Measurements from ENCODE around the gene ITIH1.
"Not testable (repeated sequence)": the region's sequence is repeated elsewhere in the genome, so short reads cannot be mapped to it uniquely, and the experiment has no call there.

ITIH1 gene

DNA sequence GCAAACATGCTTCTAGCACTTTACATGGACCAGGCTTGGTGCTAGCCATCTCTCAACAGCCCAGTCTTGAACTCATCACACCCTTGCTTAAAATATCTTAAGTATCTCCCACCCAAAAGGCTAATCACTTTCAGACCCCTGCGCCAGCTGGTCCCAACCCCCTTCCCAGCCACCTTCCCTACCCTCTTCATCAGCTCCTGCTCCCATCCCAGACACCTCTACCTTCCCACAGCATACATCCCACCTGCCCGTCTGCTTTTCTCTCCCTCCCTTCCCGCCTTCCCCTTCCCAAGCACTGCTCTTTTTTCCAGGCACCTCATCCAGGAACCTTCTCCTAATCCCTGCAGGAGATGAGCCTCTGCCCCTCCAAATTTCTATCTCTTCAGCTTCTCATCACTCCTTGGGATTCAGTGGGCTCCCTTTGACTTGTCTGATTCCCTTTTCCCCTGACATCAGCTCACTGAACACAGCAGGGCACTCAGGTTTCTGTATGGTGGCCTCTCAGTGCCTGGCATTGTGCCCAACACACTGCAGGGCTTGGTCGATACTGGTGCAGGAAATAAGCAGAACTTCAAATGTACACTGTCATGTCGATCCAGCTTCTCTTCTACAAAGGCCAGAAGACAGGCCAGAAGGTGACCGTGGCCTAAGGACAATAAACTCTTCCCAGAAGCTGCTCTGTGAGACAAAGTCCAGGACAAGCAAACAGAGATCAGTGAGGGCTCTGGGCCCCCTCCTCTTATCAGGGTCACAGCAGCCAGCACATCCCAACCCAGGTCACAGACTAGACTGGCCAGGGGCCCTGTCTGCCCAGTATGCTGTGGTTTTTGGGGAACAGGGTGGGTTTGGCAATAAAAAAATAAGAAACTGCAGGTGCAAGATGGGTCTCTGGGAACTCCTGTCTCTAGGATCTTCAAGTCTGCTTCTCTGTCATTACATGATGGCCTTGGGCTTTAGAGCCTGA lies 2.2 kb upstream of the ITIH1 start:
- no peak for DNase-seq

DNA sequence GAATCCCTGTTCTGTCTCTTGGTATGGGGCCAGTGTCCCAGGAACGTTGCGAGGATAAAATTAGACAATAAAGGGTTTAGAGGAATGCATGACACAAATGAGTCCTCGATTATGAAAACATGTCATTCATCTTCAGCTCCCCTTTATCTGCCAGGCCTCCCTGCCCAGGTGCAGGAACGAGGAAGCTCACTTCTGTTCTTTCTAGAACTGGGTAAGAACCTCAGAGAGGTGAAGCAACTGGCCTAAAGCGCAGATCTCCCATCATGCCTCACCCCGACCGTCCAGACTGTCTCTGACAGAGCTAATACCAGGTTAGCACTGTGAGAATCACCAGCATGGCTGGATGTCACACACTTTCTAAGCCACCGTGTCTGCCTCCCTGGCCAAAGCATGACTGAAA lies 1.5 kb upstream of the ITIH1 start:
- DNase-seq = no peak

DNA sequence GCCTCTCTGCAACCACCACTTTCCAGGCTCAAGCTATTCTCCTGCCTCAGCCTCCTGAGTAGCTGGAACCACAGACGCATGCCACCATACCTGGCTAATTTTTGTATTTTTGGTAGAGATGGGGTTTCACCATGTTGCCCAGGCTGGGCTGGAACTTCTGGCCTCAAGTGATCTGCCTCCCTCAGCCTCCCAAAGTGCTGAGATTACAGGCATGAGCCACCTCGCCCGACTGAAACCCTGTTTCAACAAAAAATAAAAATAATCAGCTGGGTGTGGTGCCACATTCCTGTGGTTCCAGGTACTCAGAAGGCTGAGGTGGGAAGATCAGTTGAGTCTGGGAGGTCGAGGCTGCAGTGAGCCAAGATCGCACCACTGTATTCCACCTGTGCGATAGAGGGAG lies 913 bp upstream of the ITIH1 start:
- DNase-seq = not testable (repeated sequence)

DNA sequence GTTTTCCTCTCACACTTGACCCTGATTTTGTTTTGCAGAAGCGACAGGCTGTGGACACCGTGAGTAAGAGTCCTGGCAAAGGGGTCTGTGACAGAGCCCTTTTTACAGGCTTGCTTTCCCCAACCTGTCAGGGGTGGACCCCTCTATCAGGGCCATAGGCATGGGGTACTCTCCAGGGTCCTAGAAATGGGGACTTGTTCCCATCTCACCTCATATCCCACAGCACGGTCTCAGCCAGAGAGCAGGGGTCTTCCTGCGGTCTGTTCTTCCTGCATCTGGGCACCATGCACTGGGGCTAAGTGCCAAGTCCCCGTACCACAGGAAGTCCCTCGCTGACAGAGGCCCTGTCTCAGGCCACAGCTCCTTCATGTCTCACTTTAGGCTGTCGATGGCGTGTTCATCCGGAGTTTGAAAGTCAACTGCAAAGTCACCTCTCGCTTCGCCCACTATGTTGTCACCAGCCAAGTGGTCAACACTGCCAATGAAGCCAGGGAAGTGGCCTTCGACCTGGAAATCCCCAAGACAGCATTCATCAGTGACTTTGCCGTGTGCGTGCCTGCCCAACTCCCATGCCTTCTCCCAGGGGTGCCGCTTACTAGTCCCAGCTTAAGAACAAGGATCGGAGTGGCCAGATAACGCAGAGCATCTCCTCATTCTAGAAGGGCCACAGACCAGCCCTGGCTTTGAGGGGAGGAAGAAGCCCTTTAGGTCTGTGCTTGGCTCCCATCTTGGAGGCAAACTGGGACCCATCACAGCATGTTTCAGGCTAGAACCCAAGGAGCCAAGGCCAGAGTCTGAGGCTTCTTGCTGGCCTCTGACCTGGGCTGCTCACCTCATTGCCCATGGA lies 783 bp downstream of the ITIH1 start:
- DNase-seq = no peak

DNA sequence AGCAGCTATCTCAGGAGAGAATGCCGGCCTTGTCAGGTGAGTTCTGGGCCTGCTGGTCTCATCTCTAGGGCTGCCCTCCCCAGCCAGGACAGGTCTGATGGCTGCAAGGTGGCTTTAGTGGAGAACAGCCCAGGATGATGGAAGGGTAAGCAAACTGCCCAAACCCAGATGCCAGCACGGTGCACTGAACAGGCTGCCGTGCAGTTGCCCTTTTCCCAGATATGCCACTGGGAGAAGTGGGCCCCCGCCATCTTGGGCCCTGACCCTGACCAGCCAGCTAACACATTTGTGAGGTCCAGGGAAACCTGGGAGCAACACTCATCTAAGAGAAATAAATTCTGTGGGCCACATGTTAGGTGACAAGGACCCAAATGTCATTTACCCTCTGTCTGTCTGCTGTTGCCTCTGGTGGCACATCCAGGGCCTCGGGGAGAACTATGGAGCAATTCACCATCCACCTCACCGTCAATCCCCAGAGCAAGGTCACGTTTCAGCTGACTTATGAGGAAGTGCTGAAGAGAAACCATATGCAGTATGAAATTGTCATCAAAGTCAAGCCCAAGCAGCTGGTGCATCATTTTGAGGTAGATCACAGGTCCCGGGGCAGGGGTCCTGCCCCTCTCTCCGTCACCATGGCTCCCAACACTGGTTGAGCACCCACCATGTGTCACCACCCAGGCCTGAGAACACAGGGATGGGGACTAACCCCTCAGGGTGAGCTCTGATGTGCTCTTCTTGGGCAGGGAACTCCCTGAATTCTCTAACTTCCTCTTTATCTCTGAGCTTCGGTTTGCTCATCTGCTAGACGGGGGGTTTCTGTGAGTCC lies 1.8 kb downstream of the ITIH1 start:
- no peak for DNase-seq

DNA sequence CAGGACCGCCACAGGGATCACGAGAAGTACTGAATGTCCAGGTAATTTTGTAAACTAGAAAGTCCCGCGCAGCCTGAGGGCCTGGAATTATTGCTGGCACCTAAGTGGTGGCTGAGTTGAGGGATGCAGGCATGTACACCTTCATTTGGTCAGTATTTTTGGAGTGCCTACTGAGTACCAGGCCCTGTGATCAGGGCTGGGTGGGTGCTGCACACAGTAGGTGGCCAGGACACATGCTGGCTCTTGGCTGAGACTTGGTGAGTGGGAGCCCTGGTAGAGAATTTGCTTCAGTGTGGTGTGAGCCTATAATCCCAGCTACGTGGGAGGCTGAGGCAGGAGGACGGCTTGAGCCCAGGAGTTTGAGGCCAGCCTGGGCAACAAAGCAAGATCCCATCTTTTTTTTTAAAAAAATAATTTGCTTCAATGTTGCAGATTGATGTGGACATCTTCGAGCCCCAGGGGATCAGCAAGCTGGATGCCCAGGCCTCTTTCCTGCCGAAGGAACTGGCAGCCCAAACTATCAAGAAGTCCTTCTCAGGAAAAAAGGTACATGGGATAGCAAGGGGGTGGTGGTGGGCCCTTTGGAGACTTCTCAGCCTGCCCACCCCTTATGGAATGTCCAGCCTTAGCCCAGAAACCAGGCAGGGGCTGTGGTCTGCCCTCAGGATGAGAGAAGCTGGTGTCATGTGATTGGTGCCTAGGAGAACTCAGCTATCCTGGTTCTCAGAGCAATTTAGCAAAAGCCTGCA lies 2.6 kb downstream of the ITIH1 start:
- no peak for DNase-seq

DNA sequence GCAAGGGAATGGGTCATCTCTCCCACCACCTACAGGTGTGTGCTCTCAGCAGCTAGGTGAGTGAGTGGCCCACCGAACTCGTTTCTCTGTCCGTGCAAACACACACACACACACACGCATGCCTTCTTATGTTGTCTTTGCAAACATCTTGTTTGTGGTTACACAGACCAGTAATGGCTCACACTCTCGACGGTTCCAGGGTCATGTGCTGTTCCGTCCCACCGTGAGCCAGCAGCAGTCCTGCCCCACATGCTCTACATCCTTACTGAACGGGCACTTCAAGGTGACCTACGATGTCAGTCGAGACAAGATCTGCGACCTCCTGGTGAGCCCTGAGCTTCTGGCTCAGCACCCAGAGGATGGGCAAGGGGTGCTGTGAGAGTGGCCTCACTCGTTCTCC lies 4.3 kb downstream of the ITIH1 start:
- DNase-seq = no peak

DNA sequence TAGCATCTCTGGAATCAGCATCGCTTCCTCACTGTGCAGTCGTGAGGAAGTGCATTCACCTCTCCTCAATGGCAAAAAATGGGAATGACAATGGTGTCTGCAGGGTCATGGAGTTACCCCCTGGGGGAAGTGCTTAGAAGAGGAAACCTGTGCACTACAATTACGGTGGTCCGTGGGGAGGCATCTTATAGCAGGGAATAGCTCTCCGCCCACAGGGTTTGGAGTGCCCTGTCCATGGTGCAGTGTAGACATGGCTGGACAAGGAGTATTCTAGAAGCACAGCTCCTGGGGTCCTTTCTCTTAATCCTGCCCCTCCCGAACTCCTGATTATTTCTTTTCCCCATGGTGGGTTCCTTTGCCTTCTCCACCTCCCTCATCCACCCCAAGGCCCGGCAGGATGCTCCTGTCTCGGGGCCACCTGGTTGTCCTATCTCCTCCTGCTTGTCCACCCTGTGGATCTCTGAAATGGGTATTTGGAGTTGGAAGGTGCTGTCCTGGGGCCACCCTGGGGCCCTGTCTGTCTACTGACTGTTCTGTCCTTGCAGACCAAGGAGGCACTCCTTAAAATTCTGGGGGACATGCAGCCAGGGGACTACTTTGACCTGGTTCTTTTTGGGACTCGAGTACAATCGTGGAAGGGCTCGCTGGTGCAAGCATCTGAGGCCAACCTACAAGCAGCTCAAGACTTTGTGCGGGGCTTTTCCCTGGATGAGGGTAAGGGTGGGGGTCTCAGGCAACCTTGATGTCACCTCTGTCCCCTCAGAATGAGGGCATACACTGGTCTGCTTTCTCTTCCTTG lies 5.2 kb downstream of the ITIH1 start:
- DNase-seq = no peak

DNA sequence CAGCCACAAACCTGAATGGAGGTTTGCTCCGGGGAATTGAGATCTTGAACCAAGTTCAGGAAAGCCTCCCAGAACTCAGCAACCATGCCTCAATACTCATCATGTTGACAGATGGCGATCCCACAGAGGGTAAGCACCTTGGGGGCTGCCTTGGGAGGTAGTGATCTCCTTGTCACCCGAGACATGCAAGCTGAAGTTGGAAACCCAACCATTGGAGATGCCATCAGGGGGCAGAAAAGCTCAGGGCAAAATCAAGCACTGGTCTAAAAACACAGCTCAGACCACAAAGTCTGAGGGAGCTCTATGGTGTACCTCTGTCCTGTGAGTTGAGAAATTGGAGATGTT lies 5.8 kb downstream of the ITIH1 start:
- DNase-seq = no peak

DNA sequence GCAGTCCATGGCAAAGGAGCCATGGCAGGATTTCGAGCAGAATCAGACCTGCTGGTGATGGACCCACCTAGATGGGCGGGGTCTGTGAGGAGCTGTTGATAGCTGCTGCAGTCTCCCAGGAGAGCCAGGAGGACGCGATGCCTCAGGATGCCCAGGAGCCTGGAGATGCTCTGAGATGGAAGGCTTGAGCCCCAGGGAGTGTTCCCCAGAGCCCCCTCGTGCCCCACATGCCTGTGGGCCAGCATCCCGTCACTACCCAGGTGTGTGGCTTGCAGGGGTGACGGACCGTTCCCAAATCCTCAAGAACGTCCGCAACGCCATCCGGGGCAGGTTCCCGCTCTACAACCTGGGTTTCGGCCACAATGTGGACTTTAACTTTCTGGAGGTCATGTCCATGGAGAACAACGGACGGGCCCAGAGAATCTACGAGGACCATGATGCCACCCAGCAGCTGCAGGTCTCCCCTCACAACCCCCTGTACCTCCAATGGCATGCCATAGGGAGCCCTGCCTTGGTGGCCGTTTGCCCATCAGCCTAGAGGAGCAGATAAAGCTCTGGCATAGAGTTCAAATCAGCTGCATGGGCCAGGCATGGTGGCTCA lies 6.7 kb downstream of the ITIH1 start:
- no peak for DNase-seq

DNA sequence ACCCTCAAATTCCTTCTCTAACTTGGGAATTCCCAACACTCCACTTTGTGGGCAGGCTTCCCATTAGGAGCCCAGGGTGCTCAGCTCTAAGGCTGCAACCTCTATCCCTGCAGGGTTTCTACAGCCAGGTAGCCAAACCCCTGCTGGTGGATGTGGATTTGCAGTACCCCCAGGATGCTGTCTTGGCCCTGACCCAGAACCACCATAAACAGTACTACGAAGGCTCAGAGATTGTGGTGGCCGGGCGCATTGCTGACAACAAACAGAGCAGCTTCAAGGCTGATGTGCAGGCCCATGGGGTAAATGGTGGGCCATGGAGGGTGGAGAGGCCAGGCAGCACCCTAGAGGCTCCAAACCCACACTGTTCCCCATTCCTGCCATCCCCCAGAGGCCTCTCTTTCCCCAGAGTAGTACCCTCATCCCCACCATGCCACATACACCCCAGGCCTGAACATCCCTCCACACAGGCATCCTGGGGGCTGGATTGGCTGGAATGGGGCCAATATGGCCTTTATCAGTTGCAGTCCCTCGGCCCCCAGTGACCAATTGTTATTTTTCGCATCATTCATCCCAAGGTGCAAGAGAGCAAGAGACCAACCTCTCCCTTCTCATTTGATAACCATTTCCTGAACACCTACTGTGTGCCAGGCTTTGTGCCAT lies 7.7 kb downstream of the ITIH1 start:
- no peak for DNase-seq

DNA sequence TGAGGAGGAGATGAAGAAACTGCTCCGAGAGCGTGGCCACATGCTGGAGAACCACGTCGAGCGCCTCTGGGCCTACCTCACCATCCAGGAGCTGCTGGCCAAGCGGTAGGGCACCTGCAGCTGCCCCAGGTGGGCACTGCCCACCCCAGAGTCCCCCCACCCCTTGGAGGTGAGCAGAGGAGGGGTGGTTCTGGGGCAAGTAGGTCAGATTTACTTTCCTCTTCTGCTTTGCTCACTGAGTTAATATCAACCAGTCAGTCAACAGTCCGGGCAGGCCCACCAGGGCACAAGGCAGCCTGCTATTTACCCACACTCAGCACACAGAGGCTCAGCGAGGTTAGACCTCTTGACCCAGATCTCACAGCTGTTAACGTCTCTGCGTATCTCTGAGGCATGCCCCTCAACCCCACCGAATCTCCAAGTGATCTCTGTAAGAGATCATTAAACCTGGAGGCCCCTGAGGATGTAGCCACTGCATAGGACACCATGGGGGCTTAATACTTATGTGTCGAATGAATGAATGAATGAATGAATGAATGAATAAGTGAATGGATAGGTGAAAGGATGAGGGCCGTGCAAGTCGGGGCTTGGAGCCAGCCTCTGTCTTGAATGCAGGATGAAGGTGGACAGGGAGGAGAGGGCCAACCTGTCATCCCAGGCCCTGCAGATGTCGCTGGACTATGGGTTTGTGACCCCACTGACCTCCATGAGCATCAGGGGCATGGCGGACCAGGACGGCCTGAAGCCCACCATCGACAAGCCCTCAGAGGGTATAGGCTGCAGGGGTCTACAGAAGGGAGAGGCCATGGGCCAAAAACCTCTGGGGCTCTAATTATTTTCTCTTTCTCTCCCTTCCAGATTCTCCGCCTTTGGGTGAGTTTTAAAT lies 9.2 kb downstream of the ITIH1 start:
- DNase-seq = no peak

DNA sequence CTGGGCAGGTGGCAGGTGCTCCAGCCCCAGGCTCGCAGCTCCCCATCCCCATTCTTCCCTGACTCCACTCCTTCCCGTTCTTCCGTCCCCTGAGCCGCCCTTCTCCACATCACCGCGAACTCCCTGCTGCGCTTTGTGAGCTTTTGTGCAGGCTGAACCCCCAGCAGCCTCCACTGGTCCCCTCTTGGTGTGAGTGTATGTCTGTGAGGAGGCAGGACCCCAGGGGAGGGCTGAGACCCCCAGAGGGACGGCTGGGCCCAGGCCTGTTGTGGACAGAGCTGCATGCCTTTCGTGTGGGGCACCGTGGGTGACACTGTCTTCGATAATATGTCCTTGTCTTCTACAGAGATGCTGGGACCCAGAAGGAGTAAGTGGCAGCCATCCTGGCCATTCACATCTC lies 9.8 kb downstream of the ITIH1 start:
- no peak for DNase-seq

DNA sequence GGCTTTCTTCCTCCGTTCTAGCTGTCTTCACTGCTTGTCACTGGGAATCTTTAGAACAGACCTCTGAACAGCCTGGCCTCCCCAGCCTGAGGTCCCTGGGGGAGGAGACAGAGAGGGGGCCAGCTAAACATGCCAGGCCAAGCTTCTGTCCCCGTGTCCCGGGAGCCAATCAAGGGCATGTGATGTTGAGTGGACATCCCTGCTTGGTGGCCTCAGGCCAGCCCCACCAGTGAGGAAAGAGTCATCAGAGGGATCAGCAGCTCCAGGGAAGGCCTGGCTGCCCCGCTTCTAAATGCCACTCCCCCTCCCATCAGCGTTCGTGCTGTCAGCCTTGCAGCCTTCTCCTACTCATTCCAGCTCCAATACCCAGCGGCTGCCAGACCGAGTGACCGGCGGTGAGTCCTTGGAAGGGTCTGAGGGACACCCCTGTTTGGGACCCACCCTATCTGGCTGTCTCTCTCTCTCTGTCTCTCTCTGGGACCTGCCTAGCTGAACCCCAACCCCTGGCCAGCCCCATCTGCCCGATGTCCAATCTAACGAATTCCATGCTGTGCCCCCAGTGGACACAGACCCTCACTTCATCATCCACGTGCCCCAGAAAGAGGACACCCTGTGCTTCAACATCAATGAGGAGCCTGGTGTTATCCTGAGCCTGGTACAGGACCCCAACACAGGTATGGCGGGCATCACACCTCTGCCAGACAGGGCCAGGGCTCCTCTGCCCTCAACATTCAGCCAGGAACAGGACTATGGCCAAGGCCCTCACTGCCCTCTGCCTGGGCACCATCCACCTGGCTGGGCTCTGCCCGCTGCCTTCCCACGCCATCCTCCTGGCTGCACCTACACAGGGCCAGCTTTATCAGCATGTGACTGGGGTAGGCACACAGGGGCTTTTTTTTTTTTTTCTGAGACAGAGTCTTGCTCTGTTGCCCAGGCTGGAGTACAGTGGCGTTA lies 10.6 kb downstream of the ITIH1 start:
- DNase-seq = no peak

DNA sequence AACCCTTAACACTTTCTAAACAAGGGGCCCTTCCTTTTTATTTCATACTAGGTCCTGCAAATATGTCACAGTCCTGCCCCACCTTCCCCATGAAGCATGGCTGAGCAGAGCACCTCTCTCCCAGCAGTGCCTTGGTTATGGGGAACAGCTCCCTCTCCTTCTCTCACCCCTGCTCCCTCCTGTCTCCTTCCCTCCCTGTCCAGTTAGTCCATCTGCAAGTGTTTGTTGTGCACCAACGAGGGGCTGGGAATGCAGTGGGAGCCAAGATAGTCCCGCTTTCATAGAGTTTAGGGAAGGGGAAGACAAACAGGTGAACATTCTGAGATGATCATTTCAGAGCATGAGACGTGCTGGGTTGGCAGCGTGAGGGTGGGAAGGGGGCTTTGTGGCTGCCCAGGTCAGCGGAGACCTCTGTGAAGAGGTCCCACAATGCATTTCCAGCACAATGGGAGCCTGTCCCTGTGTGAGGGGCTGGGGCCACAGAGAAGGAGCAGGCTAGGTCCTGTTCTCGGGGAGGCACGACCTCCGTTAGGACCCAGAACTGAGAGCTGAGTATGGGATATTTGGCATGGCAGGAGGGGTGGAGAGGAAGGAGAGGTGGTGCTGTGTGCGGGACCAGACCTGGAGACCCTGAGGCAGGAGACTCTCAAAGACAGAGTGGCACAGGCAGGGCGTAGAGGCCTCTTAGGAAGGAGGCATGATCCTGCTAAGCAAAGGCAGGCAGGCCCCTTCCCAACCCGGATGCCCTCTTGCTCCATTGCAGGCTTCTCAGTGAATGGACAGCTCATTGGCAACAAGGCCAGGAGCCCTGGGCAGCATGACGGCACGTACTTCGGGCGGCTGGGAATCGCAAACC lies 11.7 kb downstream of the ITIH1 start:
- DNase-seq = no peak

DNA sequence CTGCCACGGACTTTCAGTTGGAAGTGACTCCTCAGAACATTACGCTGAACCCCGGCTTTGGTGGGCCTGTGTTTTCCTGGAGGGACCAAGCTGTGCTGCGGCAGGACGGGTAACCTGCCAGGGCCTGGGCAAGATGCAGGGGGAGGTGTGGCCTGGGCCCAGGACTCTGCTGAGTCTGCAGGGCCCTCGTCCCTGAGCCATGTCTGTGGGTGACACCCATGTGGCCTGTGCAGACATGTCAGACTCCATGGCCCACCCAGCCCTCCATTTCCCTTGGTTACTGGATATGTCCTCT lies 12.3 kb downstream of the ITIH1 start:
- no peak for DNase-seq

DNA sequence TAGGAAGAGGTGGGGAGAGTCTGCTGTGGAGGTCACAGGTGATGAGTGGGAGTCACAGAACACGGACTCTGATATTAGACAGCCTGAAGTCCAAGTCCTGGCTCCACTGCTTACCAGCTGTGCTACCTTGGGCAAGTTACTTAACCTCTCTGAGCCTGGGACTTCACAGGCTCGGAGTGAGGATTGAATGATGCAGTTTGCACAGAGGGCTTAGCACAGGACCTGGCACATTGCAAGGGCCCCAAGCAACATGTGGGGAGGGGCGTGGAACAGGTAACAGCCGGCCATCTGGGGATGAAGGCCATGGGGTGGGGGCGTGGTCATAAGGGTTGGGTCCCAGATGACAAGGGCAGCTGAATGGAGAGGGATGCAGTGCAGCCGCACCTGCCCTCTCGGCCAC lies 12.9 kb downstream of the ITIH1 start:
- DNase-seq = no peak

DNA sequence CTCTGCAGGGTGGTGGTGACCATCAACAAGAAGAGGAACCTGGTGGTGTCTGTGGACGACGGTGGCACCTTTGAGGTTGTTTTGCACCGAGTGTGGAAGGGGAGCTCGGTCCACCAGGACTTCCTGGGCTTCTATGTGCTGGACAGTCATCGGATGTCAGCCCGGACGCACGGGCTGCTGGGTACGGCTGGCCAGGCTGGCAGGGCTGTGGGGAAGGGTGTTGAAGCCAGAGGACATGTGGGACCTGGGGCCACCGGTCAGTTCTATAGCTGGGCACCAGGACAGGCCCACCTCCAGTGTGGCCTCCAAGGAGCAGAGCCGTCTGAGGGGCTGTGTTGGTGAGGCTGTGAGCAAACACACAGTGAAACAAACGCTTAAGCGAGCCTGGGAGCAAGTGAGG lies 13.3 kb downstream of the ITIH1 start:
- no peak for DNase-seq
